Mesothelial cell of epicardium (in vitro differentiated cells): Measurements from ENCODE around the gene SYNCRIP. TPM values are rescaled to one million over a fixed set of nuclear protein-coding genes. Genes with fewer than 3 reads are reported as not detected.
A peak's percentile ranks its signal among the peaks of the same experiment; 100 is the strongest.

Experiments used
- DNase-seq, 2 experiments: peaks; one replicate each; pipeline ENCODE4 v3.0.0; 2021; ENCODE audit warnings: low spot score in 2 of 2; ENCODE audit not compliant: unreplicated experiment in 2 of 2
- H3K27ac Mint-ChIP-seq: 2 replicates; pipeline ENCODE4 v1.8.0; 2021; ENCODE audit warnings: mixed read lengths
- H3K27me3 Mint-ChIP-seq: 2 replicates; pipeline ENCODE4 v1.8.0; 2021; ENCODE audit warnings: low read depth, mixed read lengths
- H3K36me3 Mint-ChIP-seq: 2 replicates; pipeline ENCODE4 v1.8.0; 2021; ENCODE audit warnings: mixed read lengths
- H3K4me1 Mint-ChIP-seq: 2 replicates; pipeline ENCODE4 v1.8.0; 2021; ENCODE audit warnings: mixed read lengths
- H3K4me3 Mint-ChIP-seq: 2 replicates; pipeline ENCODE4 v1.8.0; 2021; ENCODE audit warnings: mild to moderate bottlenecking, moderate library complexity, mixed read lengths
- H3K9me3 Mint-ChIP-seq: 2 replicates; pipeline ENCODE4 v1.8.0; 2021; ENCODE audit warnings: mixed read lengths
- total RNA-seq: library from RNA; stranded (reverse); gene quantifications from 3 replicates; pipeline ENCODE4 v1.2.1, GENCODE V29; 2021
- TF ChIP-seq, protein P1 (sequence below): fragments of 200-600 bp; sonication (generic); IDR thresholded peaks from one replicate; pipeline ENCODE4 v1.5.0; 2021; ENCODE audit warnings: antibody characterized with exemption; ENCODE audit not compliant: unreplicated experiment

SYNCRIP gene
- total RNA-seq, 1 donor from 2014 or later: 129 TPM

DNA sequence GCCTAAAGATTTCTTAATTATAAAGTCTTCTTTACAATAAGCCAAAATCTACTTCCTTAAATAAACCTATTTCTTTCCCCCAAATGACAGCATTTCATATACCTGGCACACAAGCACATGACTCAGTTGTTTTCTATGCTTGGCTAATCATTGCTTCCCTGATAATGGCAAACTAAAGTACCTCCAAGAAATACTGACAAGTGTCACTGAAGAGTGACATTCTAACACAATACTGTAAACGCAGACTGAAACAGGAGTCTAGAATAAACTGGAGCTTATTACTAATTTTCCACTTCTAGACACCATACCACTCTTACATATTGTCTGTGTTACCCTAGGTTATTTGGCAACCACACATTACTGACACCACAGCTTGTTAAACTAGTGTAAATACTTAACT lies 14.3 kb downstream of the SYNCRIP start:
- Mint-ChIP-seq H3K4me1 (peaks cover 14% of the 10 kb centered on the region), H3K27ac (peak overlapping the region; percentile 22), H3K9me3 (no peaks in the 10 kb centered on the region), H3K27me3 (no peaks in the 10 kb centered on the region), H3K4me3 (no peak overlapping the region), H3K36me3 (peaks cover 54% of the 10 kb centered on the region)
- DNase-seq: no peak
- TF ChIP-seq, protein P1, sequence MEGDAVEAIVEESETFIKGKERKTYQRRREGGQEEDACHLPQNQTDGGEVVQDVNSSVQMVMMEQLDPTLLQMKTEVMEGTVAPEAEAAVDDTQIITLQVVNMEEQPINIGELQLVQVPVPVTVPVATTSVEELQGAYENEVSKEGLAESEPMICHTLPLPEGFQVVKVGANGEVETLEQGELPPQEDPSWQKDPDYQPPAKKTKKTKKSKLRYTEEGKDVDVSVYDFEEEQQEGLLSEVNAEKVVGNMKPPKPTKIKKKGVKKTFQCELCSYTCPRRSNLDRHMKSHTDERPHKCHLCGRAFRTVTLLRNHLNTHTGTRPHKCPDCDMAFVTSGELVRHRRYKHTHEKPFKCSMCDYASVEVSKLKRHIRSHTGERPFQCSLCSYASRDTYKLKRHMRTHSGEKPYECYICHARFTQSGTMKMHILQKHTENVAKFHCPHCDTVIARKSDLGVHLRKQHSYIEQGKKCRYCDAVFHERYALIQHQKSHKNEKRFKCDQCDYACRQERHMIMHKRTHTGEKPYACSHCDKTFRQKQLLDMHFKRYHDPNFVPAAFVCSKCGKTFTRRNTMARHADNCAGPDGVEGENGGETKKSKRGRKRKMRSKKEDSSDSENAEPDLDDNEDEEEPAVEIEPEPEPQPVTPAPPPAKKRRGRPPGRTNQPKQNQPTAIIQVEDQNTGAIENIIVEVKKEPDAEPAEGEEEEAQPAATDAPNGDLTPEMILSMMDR: no peak

DNA sequence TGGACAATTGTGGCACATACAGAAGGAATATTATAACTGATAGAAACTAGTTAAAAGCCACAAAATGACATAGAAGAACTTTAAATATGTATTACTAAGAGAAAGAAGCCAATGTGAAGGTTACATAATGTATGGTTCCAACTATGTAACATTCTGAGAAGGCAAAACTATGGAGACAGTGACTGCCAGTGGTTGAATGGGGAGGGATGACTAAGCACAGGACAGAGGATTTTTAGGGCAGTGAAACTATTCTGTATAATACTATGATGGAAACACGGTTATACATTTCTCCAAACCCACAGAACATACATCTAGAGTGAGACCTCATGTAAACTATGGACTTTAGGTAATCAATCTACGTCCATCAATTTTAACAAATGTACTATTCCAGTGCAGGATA lies 22.4 kb downstream of the SYNCRIP start:
- H3K36me3 Mint-ChIP-seq: peaks cover 45% of the 10 kb centered on the region
- H3K4me3 Mint-ChIP-seq: no peak overlapping the region
- no peak for DNase-seq
- TF ChIP-seq, protein P1: no peak
- no peaks in the 10 kb centered on the region for H3K27me3 Mint-ChIP-seq
- no peaks in the 10 kb centered on the region for H3K9me3 Mint-ChIP-seq
- H3K4me1 Mint-ChIP-seq: peaks cover 10% of the 10 kb centered on the region
- H3K27ac Mint-ChIP-seq: peak overlapping the region; percentile 15

DNA sequence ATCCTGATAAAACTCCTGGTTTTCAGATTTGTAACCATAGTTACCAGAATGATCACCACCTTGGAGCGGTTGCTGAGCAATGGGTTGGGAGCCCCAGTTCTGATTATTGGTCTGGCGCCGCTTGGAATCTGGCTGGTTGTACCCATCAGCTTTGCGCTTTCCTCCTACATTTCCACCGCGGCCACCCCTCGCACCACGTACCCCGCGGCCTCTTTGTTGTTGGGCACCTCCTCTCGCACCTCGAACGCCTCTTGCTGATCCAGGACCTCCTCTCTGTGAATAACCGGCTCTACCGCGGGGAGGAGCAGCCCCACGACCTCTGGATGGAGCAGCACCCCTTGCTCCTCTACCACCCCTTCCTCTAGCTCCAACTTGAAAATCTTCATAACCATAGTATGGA lies 27.9 kb downstream of the SYNCRIP start:
- TF ChIP-seq, protein P1: no peak
- Mint-ChIP-seq H3K4me3 (no peak overlapping the region), H3K4me1 (no peaks in the 10 kb centered on the region), H3K36me3 (peaks cover 28% of the 10 kb centered on the region), H3K27ac (peak overlapping the region; percentile 28), H3K9me3 (no peaks in the 10 kb centered on the region), H3K27me3 (no peaks in the 10 kb centered on the region)
- DNase-seq: no peak

DNA sequence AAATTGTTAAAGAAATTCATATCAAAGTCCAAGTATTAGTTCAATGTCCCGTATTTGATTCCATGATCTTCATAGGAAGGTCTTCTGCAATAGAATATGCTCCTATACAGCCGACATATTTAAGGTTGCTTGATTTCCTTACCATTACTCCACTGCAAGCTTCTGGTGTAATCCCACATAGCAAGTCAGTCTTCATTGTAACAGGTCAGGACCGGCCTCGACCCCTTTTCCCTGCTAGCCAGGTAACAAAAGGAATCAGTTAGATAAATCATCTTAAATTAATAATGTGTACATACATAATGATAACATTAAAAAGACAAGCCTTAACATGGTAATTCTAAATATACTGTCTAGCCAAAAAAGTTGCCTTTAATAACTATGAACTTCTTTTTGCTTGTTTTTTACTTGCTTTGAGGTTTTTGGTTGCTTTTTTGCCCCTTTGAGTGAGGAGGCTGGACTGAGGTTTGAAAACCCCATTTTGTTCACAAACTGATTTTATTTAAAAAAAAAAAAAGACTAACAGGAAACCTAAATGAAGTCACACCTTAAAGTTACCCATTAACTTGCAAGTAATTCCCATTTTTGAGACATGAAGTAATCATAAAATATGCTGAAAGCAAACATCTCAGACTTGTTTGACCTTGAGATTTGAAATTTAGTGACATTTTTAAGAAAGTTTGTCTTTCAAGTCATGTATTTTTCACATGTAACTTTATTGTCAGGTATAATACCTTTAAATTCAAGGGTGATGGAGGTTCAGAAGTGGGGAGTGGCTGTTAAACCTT lies 29.8 kb downstream of the SYNCRIP start:
- H3K9me3 Mint-ChIP-seq: no peaks in the 10 kb centered on the region
- no peaks in the 10 kb centered on the region for H3K4me1 Mint-ChIP-seq
- H3K36me3 Mint-ChIP-seq: peaks cover 24% of the 10 kb centered on the region
- no peak overlapping the region for H3K27ac Mint-ChIP-seq
- TF ChIP-seq, protein P1: no peak
- H3K4me3 Mint-ChIP-seq: no peak overlapping the region
- DNase-seq: no peak
- no peaks in the 10 kb centered on the region for H3K27me3 Mint-ChIP-seq

DNA sequence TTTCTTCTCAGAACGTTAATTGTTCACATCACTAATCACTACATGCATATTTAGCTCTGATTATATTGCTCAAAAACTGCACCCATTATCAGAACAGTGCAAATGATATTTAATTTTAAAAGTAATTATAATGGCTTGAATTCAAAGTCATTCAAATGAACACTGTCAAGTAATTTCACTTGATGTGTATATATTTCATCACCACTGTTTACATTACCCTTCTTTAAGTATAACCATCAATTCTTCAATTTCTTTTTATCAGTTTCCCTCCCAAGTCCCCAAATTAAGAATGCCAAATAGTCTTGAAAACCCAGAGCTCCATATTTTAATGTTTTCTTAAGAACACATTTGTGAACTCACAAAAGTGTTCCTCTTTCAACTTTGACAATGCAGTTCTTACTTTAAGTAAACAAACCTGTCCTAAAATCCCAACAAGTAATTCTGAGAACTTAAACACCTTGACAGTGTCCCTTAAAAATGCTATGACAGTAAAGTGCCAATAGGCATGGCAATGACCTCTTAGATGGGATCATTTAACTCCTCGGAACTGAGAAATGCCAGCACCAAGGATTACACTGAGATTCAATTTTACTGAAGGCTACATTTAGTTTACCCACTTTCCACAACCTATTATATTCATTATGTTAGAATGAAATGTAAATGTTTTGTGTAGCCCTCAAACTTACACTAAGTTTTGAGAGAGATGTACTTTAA lies 32.3 kb downstream of the SYNCRIP start:
- DNase-seq: no peak
- H3K4me1 Mint-ChIP-seq: no peaks in the 10 kb centered on the region
- no peaks in the 10 kb centered on the region for H3K9me3 Mint-ChIP-seq
- TF ChIP-seq, protein P1: no peak
- no peak overlapping the region for H3K4me3 Mint-ChIP-seq
- peaks cover 11% of the 10 kb centered on the region for H3K36me3 Mint-ChIP-seq
- H3K27me3 Mint-ChIP-seq: no peaks in the 10 kb centered on the region
- no peak overlapping the region for H3K27ac Mint-ChIP-seq
